Karpas-422 (cell line): ENCODE data around the gene WDR64. TPM values are rescaled to one million over a fixed set of nuclear protein-coding genes. Genes with fewer than 3 reads are reported as not detected.

ENCODE experiments used
- DNase-seq: peaks from one replicate; pipeline ENCODE4 v3.0.0-alpha.2; 2015
- H2AFZ ChIP-seq: fragments of 200-600 bp; sonication (generic); 2 replicates; pipeline ENCODE4 v1.6.1; 2014; ENCODE audit warnings: antibody characterized with exemption, low read length, mixed read lengths
- H3K27ac ChIP-seq: fragments of 200-600 bp; sonication (generic); 2 replicates; pipeline ENCODE4 v1.5.1; 2014; ENCODE audit warnings: mild to moderate bottlenecking, low read length, moderate library complexity
- H3K27me3 ChIP-seq: fragments of 200-600 bp; sonication (generic); 2 replicates; pipeline ENCODE4 v1.6.1; 2014; ENCODE audit warnings: low read length, mixed read lengths
- H3K36me3 ChIP-seq: fragments of 200-600 bp; sonication (generic); 2 replicates; pipeline ENCODE4 v1.6.1; 2014; ENCODE audit warnings: low read length, mixed read lengths; ENCODE audit not compliant: insufficient read depth
- H3K4me1 ChIP-seq: fragments of 200-600 bp; sonication (generic); 2 replicates; pipeline ENCODE4 v1.6.1; 2014; ENCODE audit warnings: mild to moderate bottlenecking, low read length, mixed read lengths
- H3K4me2 ChIP-seq: fragments of 200-600 bp; sonication (generic); 2 replicates; pipeline ENCODE4 v1.6.1; 2014; ENCODE audit warnings: low read length, low read depth, mild to moderate bottlenecking; ENCODE audit not compliant: poor library complexity, severe bottlenecking
- H3K4me3 ChIP-seq: fragments of 200-600 bp; sonication (generic); 2 replicates; pipeline ENCODE4 v1.5.1; 2014; ENCODE audit warnings: mild to moderate bottlenecking, antibody characterized with exemption, low read length, mixed read lengths
- H3K79me2 ChIP-seq: fragments of 200-600 bp; sonication (generic); 2 replicates; pipeline ENCODE4 v1.6.1; 2014; ENCODE audit warnings: mild to moderate bottlenecking, low read length, mixed read lengths
- H3K9ac ChIP-seq: fragments of 200-600 bp; sonication (generic); 2 replicates; pipeline ENCODE4 v1.6.0; 2014; ENCODE audit warnings: low read length
- H3K9me2 ChIP-seq: fragments of 200-600 bp; sonication (generic), shearing (Covaris generic); replicated peaks from 2 replicates; pipeline ENCODE4 v1.6.0; 2014; ENCODE audit warnings: mild to moderate bottlenecking, low read length, moderate library complexity; ENCODE audit not compliant: insufficient read depth
- H3K9me3 ChIP-seq: fragments of 300-700, 200-600 bp; sonication (generic); 2 replicates; pipeline ENCODE4 v1.6.1; 2014; ENCODE audit warnings: low read length, mixed read lengths
- H4K20me1 ChIP-seq: fragments of 200-600 bp; sonication (generic); 2 replicates; pipeline ENCODE4 v1.6.1; 2014; ENCODE audit warnings: mild to moderate bottlenecking, antibody characterized with exemption, low read length, low read depth; ENCODE audit not compliant: insufficient read depth
- total RNA-seq: library from RNA; depleted of rRNA; stranded (reverse); fragments of >200 nt; shearing (Covaris generic); gene quantifications from 2 replicates; pipeline ENCODE4 v1.2.3, GENCODE V29; 2014; ENCODE audit warnings: low replicate concordance

Gene WDR64
- total RNA-seq, 1 experiment from 2014 or later = not detected

GRCh38 chr1:241611736-241612135, 40.3 kb upstream of the WDR64 start:
- no peaks in the 10 kb centered on the region for H3K36me3 ChIP-seq
- H3K79me2 ChIP-seq = no peaks in the 10 kb centered on the region
- H3K4me2 ChIP-seq = no peak overlapping the region
- no peak overlapping the region for H3K4me3 ChIP-seq
- no peak overlapping the region for H2AFZ ChIP-seq
- no peak for DNase-seq
- no peaks in the 10 kb centered on the region for H3K9me2 ChIP-seq
- no peak overlapping the region for H3K27ac ChIP-seq
- no peaks in the 10 kb centered on the region for H3K9me3 ChIP-seq
- no peaks in the 10 kb centered on the region for H3K27me3 ChIP-seq
- H3K9ac ChIP-seq = no peak overlapping the region
- H3K4me1 ChIP-seq = peaks cover 3% of the 10 kb centered on the region
- no peaks in the 10 kb centered on the region for H4K20me1 ChIP-seq

- H3K9me2 ChIP-seq = no peaks in the 10 kb centered on the region
- H4K20me1 ChIP-seq = no peaks in the 10 kb centered on the region
- no peak overlapping the region for H3K4me3 ChIP-seq
- H3K27me3 ChIP-seq = no peaks in the 10 kb centered on the region
- H3K9ac ChIP-seq = no peak overlapping the region
- no peaks in the 10 kb centered on the region for H3K79me2 ChIP-seq
- H3K4me1 ChIP-seq = peaks cover 3% of the 10 kb centered on the region
- DNase-seq = no peak
- H3K36me3 ChIP-seq = no peaks in the 10 kb centered on the region
- no peak overlapping the region for H3K4me2 ChIP-seq
- H3K27ac ChIP-seq = no peak overlapping the region
- H2AFZ ChIP-seq = no peak overlapping the region
- no peaks in the 10 kb centered on the region for H3K9me3 ChIP-seq
Observed at GRCh38 chr1:241612533-241613477, 39.3 kb upstream of the WDR64 start.

DNA sequence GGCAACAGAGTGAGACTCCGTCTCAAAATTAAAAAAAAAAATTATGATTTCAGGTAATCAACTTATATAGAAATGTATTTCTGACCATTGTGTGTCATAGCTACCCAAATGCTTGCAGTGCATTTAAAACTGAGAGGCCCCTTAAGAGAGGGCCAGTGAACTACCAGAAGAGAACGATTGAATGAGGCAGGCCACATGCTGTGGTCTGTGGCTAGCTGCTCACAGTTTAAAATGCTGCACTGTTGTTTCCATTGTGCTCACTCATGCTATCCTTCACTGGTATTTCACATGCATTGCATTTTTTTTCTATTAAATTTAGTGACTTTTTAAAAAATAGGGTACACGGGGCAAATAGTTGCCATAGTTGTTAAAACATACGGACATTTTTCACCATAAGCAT, 37.9 kb upstream of the WDR64 start:
- DNase-seq = no peak
- no peaks in the 10 kb centered on the region for H3K9me3 ChIP-seq
- H3K9ac ChIP-seq = no peak overlapping the region

GRCh38 chr1:241614572-241614971, 37.5 kb upstream of the WDR64 start:
- H3K9me2 ChIP-seq = no peaks in the 10 kb centered on the region
- H3K9me3 ChIP-seq = no peaks in the 10 kb centered on the region
- no peak overlapping the region for H3K4me2 ChIP-seq
- no peak for DNase-seq
- H3K79me2 ChIP-seq = no peaks in the 10 kb centered on the region
- no peak overlapping the region for H2AFZ ChIP-seq
- peaks cover 3% of the 10 kb centered on the region for H3K4me1 ChIP-seq
- no peaks in the 10 kb centered on the region for H4K20me1 ChIP-seq
- H3K36me3 ChIP-seq = no peaks in the 10 kb centered on the region
- H3K27ac ChIP-seq = no peak overlapping the region
- no peak overlapping the region for H3K4me3 ChIP-seq
- H3K9ac ChIP-seq = no peak overlapping the region
- H3K27me3 ChIP-seq = no peaks in the 10 kb centered on the region

More for the DNA sequence above, 37.9 kb upstream of the WDR64 start:
- Histone ChIP-seq H3K79me2 (no peaks in the 10 kb centered on the region), H3K36me3 (no peaks in the 10 kb centered on the region), H3K4me3 (no peak overlapping the region), H3K27ac (no peak overlapping the region), H3K4me2 (no peak overlapping the region), H3K9me2 (no peaks in the 10 kb centered on the region), H3K4me1 (peaks cover 3% of the 10 kb centered on the region), H4K20me1 (no peaks in the 10 kb centered on the region), H2AFZ (no peak overlapping the region), H3K27me3 (no peaks in the 10 kb centered on the region)

- no peak for DNase-seq
- H3K79me2 ChIP-seq = no peaks in the 10 kb centered on the region
- H3K4me1 ChIP-seq = peaks cover 3% of the 10 kb centered on the region
- H3K4me3 ChIP-seq = no peak overlapping the region
- H3K9me2 ChIP-seq = no peaks in the 10 kb centered on the region
- H2AFZ ChIP-seq = no peak overlapping the region
- H3K27me3 ChIP-seq = no peaks in the 10 kb centered on the region
- no peak overlapping the region for H3K27ac ChIP-seq
- H3K9ac ChIP-seq = no peak overlapping the region
- no peaks in the 10 kb centered on the region for H3K9me3 ChIP-seq
- H3K4me2 ChIP-seq = no peak overlapping the region
- no peaks in the 10 kb centered on the region for H3K36me3 ChIP-seq
- no peaks in the 10 kb centered on the region for H4K20me1 ChIP-seq
Observed at GRCh38 chr1:241615043-241615974, 36.8 kb upstream of the WDR64 start.

DNA sequence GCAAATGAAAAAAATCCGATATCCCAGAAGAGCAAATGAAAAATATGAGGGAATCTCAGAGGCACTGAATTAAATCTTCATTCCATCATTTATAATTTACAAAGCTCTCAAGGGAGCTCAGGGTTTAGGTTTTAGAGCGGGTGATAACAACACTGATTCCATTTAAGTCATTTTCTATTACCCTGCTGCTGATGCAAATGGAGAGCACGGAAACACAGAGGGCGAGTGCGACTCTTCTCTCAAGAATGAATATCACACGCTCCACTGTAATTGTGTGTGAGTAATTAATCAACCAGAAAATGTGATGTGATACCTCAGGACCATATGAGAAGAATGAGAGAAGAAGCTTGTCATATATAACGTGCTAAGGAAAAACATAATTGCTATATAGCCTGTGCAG, 34.7 kb upstream of the WDR64 start:
- Histone ChIP-seq H3K4me1 (no peaks in the 10 kb centered on the region), H3K36me3 (no peaks in the 10 kb centered on the region), H3K27ac (no peak overlapping the region), H3K4me2 (no peak overlapping the region), H3K9me2 (no peaks in the 10 kb centered on the region), H3K9me3 (no peaks in the 10 kb centered on the region), H3K4me3 (no peak overlapping the region), H3K27me3 (no peaks in the 10 kb centered on the region), H2AFZ (no peak overlapping the region), H3K9ac (no peak overlapping the region), H3K79me2 (no peaks in the 10 kb centered on the region), H4K20me1 (no peaks in the 10 kb centered on the region)
- DNase-seq = no peak

DNA sequence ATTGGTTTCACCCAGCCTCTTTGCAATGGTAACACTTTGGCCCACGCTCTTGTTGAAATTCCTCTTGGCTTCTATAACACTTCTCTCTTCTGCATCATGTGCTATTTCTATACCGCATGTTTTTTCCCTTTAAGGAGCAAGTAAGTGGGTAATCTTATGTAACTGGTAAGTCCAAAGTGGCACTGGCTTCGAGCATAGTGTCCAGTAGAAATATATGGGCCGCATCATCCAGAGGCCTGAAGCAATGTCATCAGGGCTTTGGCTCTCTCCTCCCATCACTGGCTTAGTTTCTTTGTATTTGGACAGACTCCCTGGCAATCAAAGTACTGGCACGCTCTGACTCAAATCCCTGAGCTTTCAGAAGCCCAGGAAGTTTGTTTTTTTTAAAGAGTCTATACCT, 29.4 kb upstream of the WDR64 start:
- no peak overlapping the region for H3K27ac ChIP-seq
- no peaks in the 10 kb centered on the region for H3K27me3 ChIP-seq
- no peak overlapping the region for H3K4me3 ChIP-seq
- H3K9me3 ChIP-seq = no peaks in the 10 kb centered on the region
- H3K4me1 ChIP-seq = peaks cover 5% of the 10 kb centered on the region
- no peaks in the 10 kb centered on the region for H3K9me2 ChIP-seq
- H3K4me2 ChIP-seq = no peak overlapping the region
- H3K36me3 ChIP-seq = no peaks in the 10 kb centered on the region
- H2AFZ ChIP-seq = no peak overlapping the region
- H3K79me2 ChIP-seq = no peaks in the 10 kb centered on the region
- no peak for DNase-seq
- no peak overlapping the region for H3K9ac ChIP-seq
- no peaks in the 10 kb centered on the region for H4K20me1 ChIP-seq

GRCh38 chr1:241624935-241625334, 27.1 kb upstream of the WDR64 start:
- Histone ChIP-seq H3K4me2 (no peak overlapping the region), H3K9ac (no peak overlapping the region)

More at GRCh38 chr1:241624935-241625334, 27.1 kb upstream of the WDR64 start:
- H3K9me2 ChIP-seq = no peaks in the 10 kb centered on the region
- no peaks in the 10 kb centered on the region for H3K9me3 ChIP-seq
- no peak for DNase-seq
- no peak overlapping the region for H3K27ac ChIP-seq
- H3K36me3 ChIP-seq = no peaks in the 10 kb centered on the region
- H3K79me2 ChIP-seq = no peaks in the 10 kb centered on the region
- H2AFZ ChIP-seq = no peak overlapping the region
- H3K27me3 ChIP-seq = no peaks in the 10 kb centered on the region
- no peaks in the 10 kb centered on the region for H4K20me1 ChIP-seq
- no peak overlapping the region for H3K4me3 ChIP-seq
- peaks cover 13% of the 10 kb centered on the region for H3K4me1 ChIP-seq
